ENCODE data around the gene GGCX. TPM values are rescaled to one million over a fixed set of nuclear protein-coding genes. Genes with fewer than 3 reads are reported as not detected.
"Not testable (repeated sequence)": the region's sequence is repeated elsewhere in the genome, so short reads cannot be mapped to it uniquely, and the experiment has no call there.

Gene GGCX
- total and polyA plus RNA-seq, 9 of the 15 experiments (the other 6 are each of a cell fraction or from before 2014, with no cell fraction given) = 14.4 to 47.1 (median 28.1) TPM

DNA sequence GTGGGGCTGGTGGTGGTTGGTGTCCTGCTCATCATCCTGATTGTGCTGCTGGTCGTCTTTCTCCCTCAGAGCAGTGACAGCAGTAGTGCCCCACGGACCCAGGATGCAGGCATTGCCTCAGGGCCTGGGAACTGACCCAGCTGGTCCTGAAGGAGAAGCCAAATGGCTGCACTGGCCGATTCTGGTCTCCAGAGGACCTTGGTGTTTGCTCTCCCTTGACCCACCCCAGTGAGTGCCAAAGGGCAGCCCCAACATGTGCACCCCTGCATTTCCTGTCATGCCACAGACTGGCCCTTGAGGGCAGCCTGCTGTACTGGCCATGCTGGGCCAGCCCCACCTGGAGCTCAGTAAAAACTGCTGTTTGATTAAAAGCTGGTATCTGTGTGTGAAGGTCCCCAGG lies 31.7 kb upstream of the GGCX start (continued):
- TF ChIP-seq ZNF436 (CRISPR knock-in tag; IDR thresholded peaks at IDR 0.05) = no peak
- TF ChIP-seq, protein P1, sequence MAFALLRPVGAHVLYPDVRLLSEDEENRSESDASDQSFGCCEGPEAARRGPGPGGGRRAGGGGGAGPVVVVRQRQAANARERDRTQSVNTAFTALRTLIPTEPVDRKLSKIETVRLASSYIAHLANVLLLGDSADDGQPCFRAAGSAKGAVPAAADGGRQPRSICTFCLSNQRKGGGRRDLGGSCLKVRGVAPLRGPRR (CRISPR knock-in tag; IDR thresholded peaks at IDR 0.05) = no peak

DNA sequence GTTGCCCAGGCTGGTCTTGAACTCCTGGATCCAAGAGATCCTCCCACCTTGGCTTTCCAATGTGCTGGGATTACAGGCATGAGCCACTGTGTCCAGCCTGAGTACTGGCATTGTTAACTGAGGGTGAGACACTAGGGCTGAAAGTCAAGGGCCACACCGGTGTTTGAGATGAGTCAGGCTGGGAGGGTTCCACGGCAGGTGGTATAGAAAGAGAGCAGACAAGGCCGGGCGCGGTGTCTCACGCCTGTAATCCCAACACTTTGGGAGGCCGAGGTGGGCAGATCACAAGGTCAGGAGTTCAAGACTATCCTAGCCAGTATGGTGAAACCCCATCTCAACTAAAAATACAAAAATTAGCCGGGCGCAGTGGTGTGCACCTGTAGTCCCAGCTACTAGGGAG lies 31.0 kb upstream of the GGCX start:
- intact Hi-C loops (cut with micrococcal nuclease); ATAC-seq; in situ Hi-C loops (cut with MboI); H3K9me3 ChIP-seq (replicated peaks; ENCODE audit: control insufficient read depth, insufficient read depth, low read depth, low read length); H3K36me3 ChIP-seq (ENCODE audit: control insufficient read depth, insufficient read depth, low read length); BruUV-seq (replicated peaks); CTCF ChIA-PET (ENCODE audit: low intra/inter-chr PET ratio); DNase-seq (ENCODE audit: extremely low read depth in 1 of 4, low spot score in 3 of 4); H3K27me3 ChIP-seq (ENCODE audit: control insufficient read depth in 2 of 2, insufficient read depth in 2 of 2, low read length in 2 of 2); H3K4me2 ChIP-seq (ENCODE audit: insufficient read depth, low read length); H4K20me1 ChIP-seq (replicated peaks; ENCODE audit: control insufficient read depth, insufficient read depth, low read length); H3K27ac ChIP-seq (ENCODE audit: extremely low read depth, low read depth, low read length); H3K9me1 ChIP-seq (ENCODE audit: control insufficient read depth, insufficient read depth, low read length); H3K4me3 ChIP-seq; H2AFZ ChIP-seq (ENCODE audit: low read depth, low read length); H3K9ac ChIP-seq (ENCODE audit: insufficient read depth in 1 of 2, low read depth in 2 of 2, low read length in 2 of 2); FAIRE-seq: not testable (repeated sequence)
- Histone ChIP-seq H3K4me1 (replicated peaks in 1 of 2; ENCODE audit: control insufficient read depth in 2 of 2, insufficient read depth in 2 of 2, low read length in 2 of 2) (peaks cover 26 to 37% of the 10 kb centered on the region in 2 experiments), H3K79me2 (ENCODE audit: control insufficient read depth, insufficient read depth, low read length) (peaks cover 27% of the 10 kb centered on the region)
- POLR2A ChIA-PET = interaction anchor here (0.8 to 2.7 kb wide), 2 partner anchors 9 to 13 kb away, joined by 4 to 25 read pairs; partner anchors contain the start of gene TMEM150A
- WGBS (ENCODE audit: insufficient coverage, low coverage, missing lambda C conversion rate) = 68% methylated on average over 9 of the region's 9 CpGs

DNA sequence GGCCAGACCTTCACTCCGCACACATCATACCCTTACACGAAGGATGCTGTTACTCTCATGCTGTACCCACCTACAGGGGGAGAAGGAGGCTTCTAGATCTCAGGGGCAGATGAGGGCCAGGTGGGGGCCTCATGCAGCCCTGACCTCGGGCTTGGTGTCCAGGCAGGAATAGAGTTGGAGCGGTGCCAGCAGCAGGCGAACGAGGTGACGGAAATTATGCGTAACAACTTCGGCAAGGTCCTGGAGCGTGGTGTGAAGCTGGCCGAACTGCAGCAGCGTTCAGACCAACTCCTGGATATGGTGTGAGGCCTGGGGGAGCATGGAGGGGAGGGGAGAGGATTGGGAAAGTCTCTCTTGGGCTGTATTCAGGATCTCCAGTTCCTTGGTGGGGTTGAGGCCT lies 30.3 kb upstream of the GGCX start:
- CTCF ChIA-PET (ENCODE audit: low intra/inter-chr PET ratio) = no interaction called here
- Histone ChIP-seq H3K9me1 (ENCODE audit: control insufficient read depth, insufficient read depth, low read length) (peaks cover 4% of the 10 kb centered on the region), H3K4me2 (ENCODE audit: insufficient read depth, low read length) (no peak overlapping the region), H3K9me3 (replicated peaks; ENCODE audit: control insufficient read depth, insufficient read depth, low read depth, low read length) (no peaks in the 10 kb centered on the region), H3K4me3 (no peak overlapping the region), H3K4me1 (replicated peaks in 1 of 2; ENCODE audit: control insufficient read depth in 2 of 2, insufficient read depth in 2 of 2, low read length in 2 of 2) (peaks cover 27 to 35% of the 10 kb centered on the region in 2 experiments), H3K27ac (ENCODE audit: extremely low read depth, low read depth, low read length) (no peak overlapping the region), H4K20me1 (replicated peaks; ENCODE audit: control insufficient read depth, insufficient read depth, low read length) (no peaks in the 10 kb centered on the region), H3K79me2 (ENCODE audit: control insufficient read depth, insufficient read depth, low read length) (peaks cover 20% of the 10 kb centered on the region), H3K9ac (ENCODE audit: insufficient read depth in 1 of 2, low read depth in 2 of 2, low read length in 2 of 2) (peak overlapping the region in 1 of 2 experiments; percentile 24; a peak in 1 of 4 replicates), H3K36me3 (ENCODE audit: control insufficient read depth, insufficient read depth, low read length) (peaks cover 2% of the 10 kb centered on the region; the same call in 1 of the 3 replicates), H2AFZ (ENCODE audit: low read depth, low read length) (no peak overlapping the region), H3K27me3 (ENCODE audit: control insufficient read depth in 2 of 2, insufficient read depth in 2 of 2, low read length in 2 of 2) (no peaks in the 10 kb centered on the region)
- intact Hi-C loops (cut with micrococcal nuclease) (no loop called here), in situ Hi-C loops (cut with MboI) (no loop called here)
- no TSS peak for BruUV-seq (replicated peaks)
- 74% methylated on average over 12 of the region's 12 CpGs for WGBS (ENCODE audit: insufficient coverage, low coverage, missing lambda C conversion rate)
- no peak for FAIRE-seq
- DNase-seq (ENCODE audit: extremely low read depth in 1 of 4, low spot score in 3 of 4) = no peak
- POLR2A ChIA-PET = interaction anchor here (1.0 to 2.7 kb wide), 3 partner anchors 9 to 17 kb away, joined by 3 to 25 read pairs (median 3); partner anchors contain the start of genes TMEM150A and VAMP8
- no peak for ATAC-seq
- TF ChIP-seq, protein P2, sequence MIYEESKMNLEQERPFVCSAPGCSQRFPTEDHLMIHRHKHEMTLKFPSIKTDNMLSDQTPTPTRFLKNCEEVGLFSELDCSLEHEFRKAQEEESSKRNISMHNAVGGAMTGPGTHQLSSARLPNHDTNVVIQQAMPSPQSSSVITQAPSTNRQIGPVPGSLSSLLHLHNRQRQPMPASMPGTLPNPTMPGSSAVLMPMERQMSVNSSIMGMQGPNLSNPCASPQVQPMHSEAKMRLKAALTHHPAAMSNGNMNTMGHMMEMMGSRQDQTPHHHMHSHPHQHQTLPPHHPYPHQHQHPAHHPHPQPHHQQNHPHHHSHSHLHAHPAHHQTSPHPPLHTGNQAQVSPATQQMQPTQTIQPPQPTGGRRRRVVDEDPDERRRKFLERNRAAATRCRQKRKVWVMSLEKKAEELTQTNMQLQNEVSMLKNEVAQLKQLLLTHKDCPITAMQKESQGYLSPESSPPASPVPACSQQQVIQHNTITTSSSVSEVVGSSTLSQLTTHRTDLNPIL (CRISPR knock-in tag; IDR thresholded peaks at IDR 0.05) = no peak
- 0 out of 2 replicates have a peak, but pooled peaks have one; percentile 26 for TF ChIP-seq POLR2G (IDR thresholded peaks at IDR 0.05; ENCODE audit: low read depth, low read length)
- TF ChIP-seq KDM5B (IDR thresholded peaks at IDR 0.05; ENCODE audit: insufficient replicate concordance, low read depth, low read length) = peak; percentile 30
- TF ChIP-seq NFIC (IDR thresholded peaks at IDR 0.05) = peak; percentile 89

Data from K562 (cell line).